ENCODE measurements around the gene ACAD9.
"Not testable (repeated sequence)": the region's sequence is repeated elsewhere in the genome, so short reads cannot be mapped to it uniquely, and the experiment has no call there.

The ACAD9 gene

DNA sequence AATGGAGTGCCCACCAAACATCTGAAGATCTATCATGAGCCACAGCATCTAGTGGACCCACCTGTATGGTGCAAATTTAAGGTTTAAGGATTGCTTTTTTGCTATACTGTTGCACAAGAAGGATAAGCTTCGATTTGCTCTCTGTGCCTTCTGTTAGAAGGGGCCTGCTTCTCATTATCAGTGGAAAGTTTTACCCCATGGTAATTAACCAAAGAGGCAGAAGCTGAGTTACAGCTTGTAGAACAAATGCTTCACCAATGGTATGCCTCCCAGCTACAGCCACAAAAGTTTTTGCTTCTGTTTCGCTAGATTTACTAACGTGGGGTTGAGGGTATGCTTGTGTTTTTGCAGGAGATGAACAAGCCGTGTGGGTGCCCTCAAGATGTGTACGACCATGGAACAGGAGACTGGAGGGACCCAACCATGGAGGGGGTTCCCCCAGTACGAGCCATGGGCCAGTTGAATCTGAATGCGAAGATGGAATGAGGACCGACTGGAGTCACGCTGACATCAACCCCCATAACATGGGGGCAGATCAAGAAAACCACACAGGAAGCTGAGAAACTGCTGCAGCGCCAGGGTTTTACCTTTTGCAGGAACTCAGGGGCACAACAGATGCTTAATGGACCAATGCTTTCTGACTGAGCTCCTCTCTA is 43.5 kb downstream of the ACAD9 start:
- TF ChIP-seq, protein P1, sequence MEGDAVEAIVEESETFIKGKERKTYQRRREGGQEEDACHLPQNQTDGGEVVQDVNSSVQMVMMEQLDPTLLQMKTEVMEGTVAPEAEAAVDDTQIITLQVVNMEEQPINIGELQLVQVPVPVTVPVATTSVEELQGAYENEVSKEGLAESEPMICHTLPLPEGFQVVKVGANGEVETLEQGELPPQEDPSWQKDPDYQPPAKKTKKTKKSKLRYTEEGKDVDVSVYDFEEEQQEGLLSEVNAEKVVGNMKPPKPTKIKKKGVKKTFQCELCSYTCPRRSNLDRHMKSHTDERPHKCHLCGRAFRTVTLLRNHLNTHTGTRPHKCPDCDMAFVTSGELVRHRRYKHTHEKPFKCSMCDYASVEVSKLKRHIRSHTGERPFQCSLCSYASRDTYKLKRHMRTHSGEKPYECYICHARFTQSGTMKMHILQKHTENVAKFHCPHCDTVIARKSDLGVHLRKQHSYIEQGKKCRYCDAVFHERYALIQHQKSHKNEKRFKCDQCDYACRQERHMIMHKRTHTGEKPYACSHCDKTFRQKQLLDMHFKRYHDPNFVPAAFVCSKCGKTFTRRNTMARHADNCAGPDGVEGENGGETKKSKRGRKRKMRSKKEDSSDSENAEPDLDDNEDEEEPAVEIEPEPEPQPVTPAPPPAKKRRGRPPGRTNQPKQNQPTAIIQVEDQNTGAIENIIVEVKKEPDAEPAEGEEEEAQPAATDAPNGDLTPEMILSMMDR (IDR thresholded peaks at IDR 0.05; ENCODE audit: control insufficient read depth, insufficient read depth, low read depth, low read length, missing control alignments): no peak
- no peak overlapping the region for H3K4me3 ChIP-seq (ENCODE audit: control insufficient read depth, low read depth, low read length)
- no peak for DNase-seq (ENCODE audit: low read depth)

DNA sequence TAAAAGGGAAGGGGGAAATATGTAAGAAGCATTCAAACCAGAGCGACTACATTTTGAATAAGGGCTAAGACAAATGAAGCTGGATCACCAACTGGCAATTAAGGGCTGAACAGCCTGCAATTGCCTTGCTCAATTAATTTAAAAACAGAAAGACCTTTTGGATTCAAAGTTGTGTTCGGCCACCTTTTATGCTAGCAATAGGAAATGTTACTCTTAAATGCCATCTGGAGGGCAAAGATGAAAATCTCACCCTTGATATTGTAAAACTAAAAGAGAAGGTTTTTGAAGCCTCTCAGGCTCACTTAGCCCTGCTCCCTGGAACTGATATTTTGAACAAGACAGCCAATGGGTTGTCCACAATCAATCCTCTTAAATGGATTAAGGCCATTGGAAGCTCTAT is 44.2 kb downstream of the ACAD9 start:
- no peak overlapping the region for H3K4me3 ChIP-seq (ENCODE audit: control insufficient read depth, low read depth, low read length)
- no peak for DNase-seq (ENCODE audit: low read depth)
- TF ChIP-seq, protein P1 (IDR thresholded peaks at IDR 0.05; ENCODE audit: control insufficient read depth, insufficient read depth, low read depth, low read length, missing control alignments): no peak

DNA sequence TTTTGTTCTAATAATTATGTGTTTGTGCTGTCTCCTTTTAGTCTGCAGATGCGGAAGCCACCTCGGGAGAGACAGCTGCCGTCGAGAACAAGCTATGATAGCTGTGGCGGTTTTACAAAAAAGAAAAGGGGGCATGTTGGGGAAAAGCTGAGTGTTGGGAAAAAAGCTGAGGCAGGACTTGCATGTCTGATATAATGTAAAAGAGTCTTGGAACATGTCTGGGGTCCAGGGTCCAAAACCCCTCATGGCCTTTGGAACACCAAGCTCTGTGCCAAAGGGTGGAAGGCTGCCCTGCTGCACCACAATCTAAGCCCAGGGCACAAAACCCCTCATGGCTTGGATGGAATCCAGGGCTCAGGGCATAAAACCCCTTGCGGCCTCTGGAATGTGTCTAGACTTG is 44.6 kb downstream of the ACAD9 start:
- H3K4me3 ChIP-seq (ENCODE audit: control insufficient read depth, low read depth, low read length); DNase-seq (ENCODE audit: low read depth): not testable (repeated sequence)

DNA sequence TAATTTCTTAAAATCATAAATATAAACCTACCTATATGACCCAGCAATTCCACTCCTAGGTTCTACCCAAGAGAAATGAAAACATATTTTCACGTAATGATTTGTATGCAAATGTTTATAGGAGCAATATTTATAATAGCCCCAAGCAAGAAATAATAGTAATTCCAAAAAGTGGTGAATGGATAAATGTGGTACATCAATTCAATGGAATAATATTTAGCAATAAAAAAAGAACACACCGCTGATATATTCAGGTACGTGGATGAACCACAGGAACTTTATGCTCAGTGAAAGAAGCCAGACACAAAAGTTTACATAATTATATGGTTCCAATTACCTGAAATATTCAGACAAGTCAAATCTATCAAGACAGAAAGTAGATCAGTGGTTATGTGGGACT is 49.9 kb downstream of the ACAD9 start:
- TF ChIP-seq, protein P1 (IDR thresholded peaks at IDR 0.05; ENCODE audit: control insufficient read depth, insufficient read depth, low read depth, low read length, missing control alignments): no peak
- no peak for DNase-seq (ENCODE audit: low read depth)
- no peak overlapping the region for H3K4me3 ChIP-seq (ENCODE audit: control insufficient read depth, low read depth, low read length)

DNA sequence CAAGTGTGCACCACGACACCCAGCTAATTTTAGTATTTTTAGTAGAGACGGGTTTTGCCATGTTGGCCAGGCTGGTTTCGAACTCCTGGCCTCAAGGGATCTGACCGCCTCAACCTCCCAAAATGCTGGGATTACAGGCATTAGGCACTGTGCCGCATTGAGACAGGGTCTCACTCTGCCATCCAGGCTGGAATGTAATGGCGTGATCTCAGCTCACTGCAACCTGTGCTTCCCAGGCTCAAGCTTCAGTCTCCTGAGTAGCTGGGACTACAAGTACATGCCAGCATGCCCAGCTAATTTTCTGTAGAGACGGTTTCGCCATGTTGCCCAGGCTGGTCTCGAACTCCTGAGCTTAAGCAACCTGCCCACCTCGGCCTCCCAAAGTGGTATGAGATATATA is 51.6 kb downstream of the ACAD9 start:
- TF ChIP-seq, protein P1 (IDR thresholded peaks at IDR 0.05; ENCODE audit: control insufficient read depth, insufficient read depth, low read depth, low read length, missing control alignments): no peak
- no peak for DNase-seq (ENCODE audit: low read depth)
- H3K4me3 ChIP-seq (ENCODE audit: control insufficient read depth, low read depth, low read length): no peak overlapping the region

DNA sequence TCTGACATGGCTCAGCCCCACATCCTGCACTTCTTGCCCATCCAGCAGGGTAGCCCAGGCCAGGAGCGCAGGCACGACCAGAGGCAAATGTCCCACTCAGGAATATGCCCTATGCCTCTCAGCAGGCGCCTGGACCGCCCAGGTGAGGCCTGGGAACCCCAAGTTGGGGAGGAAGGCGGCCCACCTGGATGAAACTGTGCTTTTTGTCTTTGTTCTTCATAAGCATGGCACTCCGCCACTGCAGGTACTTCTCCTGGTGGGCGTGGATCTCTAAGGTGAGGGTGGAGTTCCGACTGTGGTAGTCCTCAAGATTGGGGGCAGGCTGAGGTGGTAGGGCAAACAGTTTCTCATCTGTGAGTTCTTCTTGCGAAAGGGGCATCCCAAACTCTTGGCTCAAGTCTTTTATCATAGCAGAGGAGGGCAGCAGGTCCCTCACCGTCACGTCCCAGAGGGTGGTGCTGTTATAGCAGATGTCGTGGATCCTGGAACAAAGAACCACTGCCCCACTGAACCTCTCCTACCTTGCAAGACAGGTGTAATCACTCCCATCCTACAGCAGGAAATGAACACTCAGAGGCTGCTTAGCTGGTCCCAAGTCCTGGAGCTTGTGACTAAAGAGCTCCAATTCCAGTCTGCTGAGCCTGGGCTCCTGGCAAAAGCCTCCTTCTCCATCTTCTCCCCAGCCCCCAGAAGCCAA is 53.2 kb downstream of the ACAD9 start:
- DNase-seq (ENCODE audit: low read depth): no peak
- H3K4me3 ChIP-seq (ENCODE audit: control insufficient read depth, low read depth, low read length): no peak overlapping the region
- TF ChIP-seq, protein P1 (IDR thresholded peaks at IDR 0.05; ENCODE audit: control insufficient read depth, insufficient read depth, low read depth, low read length, missing control alignments): no peak

DNA sequence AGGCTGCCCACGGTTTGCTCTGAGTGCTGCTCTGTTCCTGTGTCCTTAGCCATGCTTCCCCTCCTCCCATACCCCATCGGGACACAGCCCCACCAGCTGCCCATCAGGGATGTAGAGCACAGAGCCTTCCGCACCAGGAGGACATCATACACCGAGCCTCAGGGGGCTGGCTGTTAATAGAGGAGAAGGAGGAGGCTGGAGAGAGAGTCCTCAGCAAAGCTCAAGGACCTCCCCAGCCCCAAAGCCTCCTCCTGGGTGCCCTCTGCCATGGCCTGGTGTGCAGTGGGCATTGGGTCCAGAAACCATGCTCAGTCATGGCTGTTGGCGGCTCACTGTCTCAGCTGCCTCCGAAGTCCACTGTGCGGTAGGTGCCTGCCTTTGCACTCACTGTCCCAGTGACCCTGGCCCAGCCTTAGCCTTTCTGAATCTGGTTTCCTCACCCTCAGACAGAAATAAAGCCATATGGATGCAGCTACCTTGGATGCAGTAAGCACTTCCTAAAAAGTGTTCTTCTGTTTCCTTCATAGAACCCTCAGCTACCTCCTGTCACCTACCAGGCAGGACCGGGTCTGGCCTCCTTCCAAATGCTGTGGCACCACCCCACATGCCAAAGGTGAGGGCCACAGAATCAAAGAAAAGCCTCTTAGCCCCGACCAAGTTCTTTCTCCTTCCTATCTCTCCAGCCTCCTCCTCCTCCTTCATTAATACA is 53.9 kb downstream of the ACAD9 start:
- no peak overlapping the region for H3K4me3 ChIP-seq (ENCODE audit: control insufficient read depth, low read depth, low read length)
- TF ChIP-seq, protein P1 (IDR thresholded peaks at IDR 0.05; ENCODE audit: control insufficient read depth, insufficient read depth, low read depth, low read length, missing control alignments): no peak

More for the DNA sequence above, 53.9 kb downstream of the ACAD9 start:
- DNase-seq (ENCODE audit: low read depth): no peak
